Effector memory CD4-positive, alpha-beta T cell (primary cell): ENCODE measurements around the gene HLA-DMB.

Source experiments
- DNase-seq, 3 donors: peaks; one replicate each; pipeline ENCODE4 v3.0.0-alpha.2; 2020
- H3K27ac ChIP-seq: 2 replicates; pipeline ENCODE4 v1.7.0; 2013; ENCODE audit warnings: mild to moderate bottlenecking, low read length, moderate library complexity; ENCODE audit not compliant: insufficient read depth, poor library complexity, severe bottlenecking
- H3K27me3 ChIP-seq: replicated peaks from 2 replicates; pipeline ENCODE4 v1.7.0; 2013; ENCODE audit warnings: mild to moderate bottlenecking, low read length; ENCODE audit not compliant: insufficient read depth, control insufficient read depth, poor library complexity, severe bottlenecking
- H3K36me3 ChIP-seq: 2 replicates; pipeline ENCODE4 v1.7.0; 2013; ENCODE audit warnings: mild to moderate bottlenecking, low read length, moderate library complexity; ENCODE audit not compliant: control insufficient read depth, insufficient read depth
- H3K4me1 ChIP-seq: 2 replicates; pipeline ENCODE4 v1.7.0; 2013; ENCODE audit warnings: low read length, mild to moderate bottlenecking; ENCODE audit not compliant: control insufficient read depth, insufficient read depth, poor library complexity, severe bottlenecking
- H3K4me3 ChIP-seq: 2 replicates; pipeline ENCODE4 v1.7.0; 2013; ENCODE audit warnings: low read length, low read depth, mild to moderate bottlenecking; ENCODE audit not compliant: insufficient read depth, poor library complexity, severe bottlenecking
- H3K9me3 ChIP-seq: 2 replicates; pipeline ENCODE4 v1.7.0; 2013; ENCODE audit warnings: mild to moderate bottlenecking, low read length, moderate library complexity; ENCODE audit not compliant: control insufficient read depth

HLA-DMB gene

GRCh38 chr6:32938494-32938893 is 2.3 kb downstream of the HLA-DMB start:
- H3K4me3 ChIP-seq: no peak overlapping the region
- H3K4me1 ChIP-seq: peaks cover 17% of the 10 kb centered on the region
- no peaks in the 10 kb centered on the region for H3K9me3 ChIP-seq
- DNase-seq: no peak
- H3K36me3 ChIP-seq: no peaks in the 10 kb centered on the region
- H3K27ac ChIP-seq: no peak overlapping the region
- no peaks in the 10 kb centered on the region for H3K27me3 ChIP-seq

GRCh38 chr6:32937230-32937633 is 3.6 kb downstream of the HLA-DMB start:
- DNase-seq: no peak
- H3K27ac ChIP-seq: no peak overlapping the region

GRCh38 chr6:32936239-32937152 is 4.3 kb downstream of the HLA-DMB start:
- no peak for DNase-seq
- Histone ChIP-seq H3K27ac (no peak overlapping the region), H3K9me3 (no peaks in the 10 kb centered on the region), H3K4me1 (peaks cover 15% of the 10 kb centered on the region), H3K36me3 (no peaks in the 10 kb centered on the region), H3K27me3 (no peaks in the 10 kb centered on the region), H3K4me3 (no peak overlapping the region)

More at GRCh38 chr6:32937230-32937633, 3.6 kb downstream of the HLA-DMB start:
- Histone ChIP-seq H3K9me3 (no peaks in the 10 kb centered on the region), H3K4me1 (peaks cover 17% of the 10 kb centered on the region), H3K36me3 (no peaks in the 10 kb centered on the region), H3K4me3 (no peak overlapping the region), H3K27me3 (no peaks in the 10 kb centered on the region)

GRCh38 chr6:32935551-32936238 is 5.1 kb downstream of the HLA-DMB start:
- Histone ChIP-seq H3K9me3 (no peaks in the 10 kb centered on the region), H3K36me3 (no peaks in the 10 kb centered on the region), H3K27me3 (no peaks in the 10 kb centered on the region), H3K4me1 (peaks cover 11% of the 10 kb centered on the region), H3K4me3 (no peak overlapping the region), H3K27ac (no peak overlapping the region)
- no peak for DNase-seq

GRCh38 chr6:32933661-32934085 is 7.2 kb downstream of the HLA-DMB start:
- Histone ChIP-seq H3K9me3 (no peaks in the 10 kb centered on the region), H3K27ac (no peak overlapping the region), H3K36me3 (no peaks in the 10 kb centered on the region), H3K4me3 (no peak overlapping the region), H3K27me3 (no peaks in the 10 kb centered on the region), H3K4me1 (no peaks in the 10 kb centered on the region)
- peak; percentile 46 to 71 (median 60) for DNase-seq

- Histone ChIP-seq H3K4me1 (no peaks in the 10 kb centered on the region), H3K27me3 (no peaks in the 10 kb centered on the region)
- DNase-seq: no peak
Observed at GRCh38 chr6:32932132-32932868, 8.5 kb downstream of the HLA-DMB start.

GRCh38 chr6:32931211-32931610 is 9.6 kb downstream of the HLA-DMB start:
- Histone ChIP-seq H3K36me3 (no peaks in the 10 kb centered on the region), H3K27me3 (no peaks in the 10 kb centered on the region), H3K4me3 (no peak overlapping the region), H3K4me1 (no peaks in the 10 kb centered on the region), H3K27ac (no peak overlapping the region), H3K9me3 (no peaks in the 10 kb centered on the region)
- DNase-seq: no peak

More at GRCh38 chr6:32932132-32932868, 8.5 kb downstream of the HLA-DMB start:
- no peak overlapping the region for H3K4me3 ChIP-seq
- H3K9me3 ChIP-seq: no peaks in the 10 kb centered on the region
- H3K36me3 ChIP-seq: no peaks in the 10 kb centered on the region
- no peak overlapping the region for H3K27ac ChIP-seq

- DNase-seq: no peak
- Histone ChIP-seq H3K36me3 (no peaks in the 10 kb centered on the region), H3K27me3 (no peaks in the 10 kb centered on the region), H3K9me3 (no peaks in the 10 kb centered on the region), H3K27ac (no peak overlapping the region), H3K4me3 (no peak overlapping the region), H3K4me1 (no peaks in the 10 kb centered on the region)
Observed at GRCh38 chr6:32922083-32922482, 18.7 kb downstream of the HLA-DMB start.

GRCh38 chr6:32920715-32921114 is 20.1 kb downstream of the HLA-DMB start:
- H3K36me3 ChIP-seq: no peaks in the 10 kb centered on the region
- no peaks in the 10 kb centered on the region for H3K9me3 ChIP-seq
- H3K4me3 ChIP-seq: no peak overlapping the region
- H3K27ac ChIP-seq: no peak overlapping the region
- DNase-seq: no peak
- H3K4me1 ChIP-seq: no peaks in the 10 kb centered on the region
- no peaks in the 10 kb centered on the region for H3K27me3 ChIP-seq
